Thymus (tissue), 14 donors: ENCODE results near the gene AHCYL2. TPM values are rescaled to one million over a fixed set of nuclear protein-coding genes. Genes with fewer than 3 reads are reported as not detected.
A peak's percentile ranks its signal among the peaks of the same experiment; 100 is the strongest.

ENCODE experiments used
- DNase-seq, 9 donors: peaks; one replicate each; pipeline ENCODE4 v3.0.0-alpha.2; 2013; ENCODE audit warnings: low spot score in 9 of 9, low read depth in 6 of 9, missing footprints in 1 of 9
- H3K27ac ChIP-seq, 2 donors: one replicate each; pipeline ENCODE4 v1.5.1; 2013; ENCODE audit warnings: control low read depth in 1 of 2, low read depth in 1 of 2, low read length in 1 of 2, mild to moderate bottlenecking in 1 of 2, moderate library complexity in 1 of 2
- H3K27me3 ChIP-seq, 2 donors: one replicate each; pipeline ENCODE4 v1.5.1; 2013; ENCODE audit warnings: low read length in 1 of 2; ENCODE audit not compliant: control insufficient read depth in 2 of 2, insufficient read depth in 1 of 2
- H3K36me3 ChIP-seq, 2 donors: one replicate each; pipeline ENCODE4 v1.5.1; 2013; ENCODE audit warnings: low read length in 1 of 2, mild to moderate bottlenecking in 1 of 2, moderate library complexity in 1 of 2; ENCODE audit not compliant: control insufficient read depth in 2 of 2, insufficient read depth in 2 of 2
- H3K4me1 ChIP-seq, 2 donors: one replicate each; pipeline ENCODE4 v1.5.1; 2013; ENCODE audit warnings: low read length in 2 of 2; ENCODE audit not compliant: control insufficient read depth in 2 of 2, insufficient read depth in 2 of 2
- H3K4me3 ChIP-seq, 2 donors: one replicate each; pipeline ENCODE4 v1.5.1; 2013; ENCODE audit warnings: low read length in 2 of 2, control low read depth in 1 of 2, mild to moderate bottlenecking in 1 of 2
- H3K9me3 ChIP-seq, 2 donors: one replicate each; pipeline ENCODE4 v1.5.1; 2013; ENCODE audit warnings: low read length in 1 of 2, mild to moderate bottlenecking in 1 of 2; ENCODE audit not compliant: control insufficient read depth in 2 of 2, insufficient read depth in 1 of 2
- WGBS: extraction: QIAGEN DNeasy Blood & Tissue Kit; methylation state at CpG from one replicate; pipeline ENCODE4 v1.1.7; 2013; 5-methylcytosine and 5-hydroxymethylcytosine counted together
- long read RNA-seq, 10 donors: transcript quantifications; one replicate each; lab custom pipeline, GENCODE V29; 2026
- polyA plus RNA-seq: library from polyadenylated mRNA; stranded (reverse); fragments of 200-250 nt; gene quantifications from one replicate; pipeline ENCODE4 v1.2.3, GENCODE V29; 2013
- total RNA-seq: library from RNA; stranded (reverse); fragments of 120-200 nt; gene quantifications from one replicate; pipeline ENCODE4 v1.2.4, GENCODE V29; 2013
- donor health status: healthy.

Gene AHCYL2
- 6.6 TPM for total RNA-seq
- polyA plus RNA-seq, result 6.8 TPM
- long read RNA-seq, donor 1, result 0 reads
- long read RNA-seq, donor 2, result 0 reads
- long read RNA-seq, donor 3, partial matches to known transcripts, result 98 of 98 reads
- long read RNA-seq, donor 3, other reads (novel, unspliced or antisense), result 0 of 98 reads
- long read RNA-seq, donor 4, full-length matches to known transcripts, result 4 of 4 reads
- long read RNA-seq, donor 4, partial matches to known transcripts, result 0 of 4 reads
- long read RNA-seq, donor 4, other reads (novel, unspliced or antisense), result 0 of 4 reads
- long read RNA-seq, donor 5, full-length matches to known transcripts, result 4 of 113 reads
- long read RNA-seq, donor 5, partial matches to known transcripts, result 109 of 113 reads
- long read RNA-seq, donor 5, other reads (novel, unspliced or antisense), result 0 of 113 reads
- long read RNA-seq, donor 6, full-length matches to known transcripts, result 1 of 1 reads
- long read RNA-seq, donor 6, partial matches to known transcripts, result 0 of 1 reads
- long read RNA-seq, donor 6, other reads (novel, unspliced or antisense), result 0 of 1 reads
- long read RNA-seq, donor 7, full-length matches to known transcripts, result 1 of 1 reads
- long read RNA-seq, donor 7, partial matches to known transcripts, result 0 of 1 reads
- long read RNA-seq, donor 7, other reads (novel, unspliced or antisense), result 0 of 1 reads
- long read RNA-seq, donor 8, result 0 reads
- long read RNA-seq, donor 9, full-length matches to known transcripts, result 1 of 53 reads
- long read RNA-seq, donor 9, partial matches to known transcripts, result 52 of 53 reads
- long read RNA-seq, donor 9, other reads (novel, unspliced or antisense), result 0 of 53 reads
- long read RNA-seq, donor 10, partial matches to known transcripts, result 0 of 1 reads
- long read RNA-seq, donor 10, other reads (novel, unspliced or antisense), result 0 of 1 reads

- WGBS, result under 1% methylated on average over 63 of the region's 63 CpGs
- DNase-seq, result peak; percentile 89 to 99 (median 97)
- peaks cover 0 to 21% of the 10 kb centered on the region in 2 donors for H3K4me1 ChIP-seq
- peak within 1 kb of the TSS; percentile 71 to 91 for H3K4me3 ChIP-seq
- peak within 1 kb of the TSS; percentile 95 to 97 for H3K27ac ChIP-seq
- no peaks in the 10 kb centered on the region for H3K9me3 ChIP-seq
- peaks cover 0 to 3% of the 10 kb centered on the region in 2 donors for H3K27me3 ChIP-seq
- no peaks in the 10 kb centered on the region for H3K36me3 ChIP-seq
These were observed at the start of gene AHCYL2 for GRCh38 chr7:129224251-129225205. Gene AHCYL2, plus strand, starts transcription at chr7:129225030.

DNA sequence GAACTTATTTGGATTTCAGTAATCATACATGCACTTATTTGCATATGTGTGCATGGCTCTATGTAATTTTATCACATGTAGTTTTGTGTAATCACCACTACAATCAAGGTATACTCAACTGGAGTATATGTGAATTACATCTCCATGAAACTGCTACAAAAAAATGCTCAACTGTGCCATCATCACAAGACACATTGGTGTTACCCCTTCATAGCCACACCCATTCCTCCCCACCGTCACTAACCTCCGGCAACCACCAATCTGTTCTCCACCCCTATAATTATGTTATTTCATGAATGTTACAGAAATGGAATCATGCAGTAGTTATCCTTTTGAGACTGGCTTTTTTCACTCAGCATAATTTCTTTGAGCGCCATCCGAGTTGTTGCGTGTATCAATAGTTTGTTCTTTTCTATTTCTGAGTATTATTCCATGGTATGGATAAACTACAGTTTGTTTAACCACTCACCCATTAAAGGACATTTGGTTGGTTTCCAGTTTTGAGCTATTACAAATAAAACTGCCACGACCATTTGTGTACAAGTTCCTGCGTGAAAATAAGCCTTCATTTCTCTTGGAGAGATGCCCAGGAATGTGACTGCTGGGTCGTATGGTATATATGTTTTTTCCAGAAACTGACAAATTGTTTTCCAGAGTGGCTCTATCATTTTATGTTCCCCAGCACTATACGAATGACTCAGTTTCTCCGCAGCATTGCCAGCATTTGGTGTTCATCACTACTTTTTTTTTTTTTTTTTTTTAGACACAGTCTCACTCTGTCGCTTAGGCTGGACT is 47.7 kb upstream of the AHCYL2 start:
- Histone ChIP-seq H3K9me3 (no peaks in the 10 kb centered on the region), H3K4me1 (no peaks in the 10 kb centered on the region), H3K36me3 (no peaks in the 10 kb centered on the region), H3K4me3 (no peak overlapping the region), H3K27me3 (no peaks in the 10 kb centered on the region), H3K27ac (no peak overlapping the region)
- no peak for DNase-seq
- WGBS, result 86% methylated on average over 11 of the region's 11 CpGs

DNA sequence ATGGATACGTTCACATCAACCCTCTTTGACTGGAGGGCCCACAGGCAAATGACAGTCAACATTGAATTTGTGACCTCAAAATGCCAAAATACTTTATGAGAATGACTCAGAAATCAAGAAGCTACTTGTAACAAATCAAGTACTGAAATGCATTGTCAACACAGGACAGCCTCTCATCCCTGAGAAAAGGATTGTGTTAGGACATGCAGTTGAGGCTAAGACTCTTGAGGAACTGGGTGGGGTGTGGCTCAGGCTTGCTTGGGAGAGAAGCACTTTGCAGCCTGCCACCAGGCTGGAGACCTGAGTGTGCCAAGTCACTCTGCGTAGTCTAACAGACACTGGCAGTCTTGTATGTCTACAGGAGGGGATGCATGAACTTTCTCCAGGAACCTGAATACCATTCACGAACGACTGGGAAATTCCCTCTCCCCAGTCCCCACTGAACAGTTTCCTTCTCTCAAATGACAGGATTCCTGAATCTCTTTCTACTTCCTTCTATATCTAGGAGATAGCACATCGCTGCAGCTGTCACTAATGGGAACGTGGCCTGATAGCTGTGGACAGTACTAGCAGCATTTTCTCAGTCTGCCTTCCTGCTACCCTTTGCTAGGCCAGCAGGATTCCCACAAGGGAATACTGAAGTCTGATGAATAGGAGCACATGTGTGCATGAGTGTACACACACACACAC is 39.7 kb upstream of the AHCYL2 start:
- WGBS, result 93% methylated on average over 6 of the region's 6 CpGs
- Histone ChIP-seq H3K4me3 (no peak overlapping the region), H3K36me3 (no peaks in the 10 kb centered on the region), H3K4me1 (peaks cover 9 to 24% of the 10 kb centered on the region in 2 donors), H3K27ac (no peak overlapping the region), H3K9me3 (no peaks in the 10 kb centered on the region), H3K27me3 (peaks cover 0 to 17% of the 10 kb centered on the region in 2 donors)
- DNase-seq, result no peak

- no peak for DNase-seq
- Histone ChIP-seq H3K27ac (no peak overlapping the region), H3K4me1 (peaks cover 12 to 34% of the 10 kb centered on the region in 2 donors), H3K4me3 (no peak overlapping the region), H3K27me3 (peaks cover 0 to 23% of the 10 kb centered on the region in 2 donors), H3K36me3 (no peaks in the 10 kb centered on the region), H3K9me3 (no peaks in the 10 kb centered on the region)
- 90% methylated on average over 6 of the region's 6 CpGs for WGBS
These were observed 38.0 kb upstream of the AHCYL2 start for GRCh38 chr7:129186749-129187260.

DNA sequence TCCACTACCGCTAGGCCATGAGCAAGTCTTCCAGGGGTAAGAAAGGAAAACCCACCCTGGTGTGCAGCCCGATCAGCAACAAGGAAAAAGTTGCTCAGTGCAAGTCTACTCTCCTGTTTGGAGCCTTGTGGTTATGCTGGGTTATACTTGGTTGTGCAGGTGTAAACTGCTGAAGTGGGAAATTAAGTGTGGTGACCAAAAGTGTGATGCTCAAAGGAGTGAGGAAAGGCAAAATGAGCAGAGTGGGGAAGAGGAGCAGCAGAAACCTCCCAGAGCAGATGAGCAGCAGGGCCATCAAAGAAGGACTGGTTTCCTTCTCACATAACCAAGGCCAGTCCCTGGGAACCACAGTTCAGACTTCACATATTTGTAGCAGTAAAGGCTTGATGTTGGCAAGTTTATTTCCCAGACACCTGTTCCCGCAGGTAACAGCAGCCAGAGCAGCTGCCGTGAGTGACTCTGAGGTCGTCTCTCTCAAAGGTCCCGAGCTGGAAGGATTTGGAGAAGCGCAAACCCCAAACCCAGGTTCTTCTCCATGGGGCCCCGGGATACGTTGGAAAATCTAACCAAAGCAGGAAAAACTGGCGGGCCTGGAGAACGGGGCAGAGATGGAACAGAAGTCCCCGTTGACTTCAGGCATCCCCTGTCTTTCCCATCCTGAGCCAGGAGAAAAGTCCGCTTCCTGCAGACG is 37.0 kb upstream of the AHCYL2 start:
- H3K27me3 ChIP-seq, result peaks cover 0 to 23% of the 10 kb centered on the region in 2 donors
- peak overlapping the region; percentile 46 to 66 for H3K4me3 ChIP-seq
- no peak overlapping the region for H3K27ac ChIP-seq
- WGBS, result 27% methylated on average over 14 of the region's 14 CpGs
- H3K36me3 ChIP-seq, result no peaks in the 10 kb centered on the region
- peak in 1 of 9 donors; percentile 28 for DNase-seq
- peaks cover 12 to 34% of the 10 kb centered on the region in 2 donors for H3K4me1 ChIP-seq
- H3K9me3 ChIP-seq, result no peaks in the 10 kb centered on the region

DNA sequence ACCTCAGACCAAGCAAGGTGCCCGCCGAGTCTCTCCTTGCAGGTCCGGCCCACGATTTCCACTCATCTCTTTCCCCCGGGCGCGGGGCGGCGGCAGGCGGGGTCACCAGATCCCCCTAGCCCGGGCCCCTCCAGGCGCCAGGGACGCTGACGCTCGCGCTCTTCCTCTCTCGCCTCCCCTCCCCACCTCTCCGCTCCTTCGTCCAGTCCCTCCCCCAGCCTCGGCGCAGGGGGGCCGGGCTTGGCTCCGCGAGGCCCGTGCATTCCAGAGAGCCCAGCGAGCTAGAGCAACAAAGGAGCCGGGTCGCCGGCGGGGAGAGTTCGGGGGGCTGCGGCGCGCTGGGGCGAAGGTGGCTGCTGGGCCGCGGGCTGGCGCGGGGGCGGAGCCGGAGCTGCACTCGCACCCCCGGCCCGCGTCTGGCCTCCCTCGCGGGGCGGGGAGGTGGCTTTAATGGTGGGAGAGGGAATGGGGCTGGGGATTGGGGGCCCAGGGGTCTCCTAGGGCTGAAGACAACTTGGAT is 36.4 kb upstream of the AHCYL2 start, which contains the start of gene SMO:
SMO (plus strand) TSS at position 262 of the 520 bp plus-strand sequence. CDS start 519 bp downstream, outside the sequence.
- H3K4me1 ChIP-seq, result peaks cover 12 to 34% of the 10 kb centered on the region in 2 donors
- 1% methylated on average over 48 of the region's 48 CpGs for WGBS
- no peaks in the 10 kb centered on the region for H3K36me3 ChIP-seq
- peaks cover 0 to 23% of the 10 kb centered on the region in 2 donors for H3K27me3 ChIP-seq
- peak in 1 of 9 donors; percentile 61 for DNase-seq
- H3K27ac ChIP-seq, result no peak within 1 kb of the TSS
- H3K4me3 ChIP-seq, result peak within 1 kb of the TSS; percentile 49 to 66
- no peaks in the 10 kb centered on the region for H3K9me3 ChIP-seq
